ENCODE data around the gene ATXN2L. TPM values are rescaled to one million over a fixed set of nuclear protein-coding genes. Genes with fewer than 3 reads are reported as not detected.
"Not testable (repeated sequence)": the region's sequence is repeated elsewhere in the genome, so short reads cannot be mapped to it uniquely, and the experiment has no call there.

The ATXN2L gene, protein sequence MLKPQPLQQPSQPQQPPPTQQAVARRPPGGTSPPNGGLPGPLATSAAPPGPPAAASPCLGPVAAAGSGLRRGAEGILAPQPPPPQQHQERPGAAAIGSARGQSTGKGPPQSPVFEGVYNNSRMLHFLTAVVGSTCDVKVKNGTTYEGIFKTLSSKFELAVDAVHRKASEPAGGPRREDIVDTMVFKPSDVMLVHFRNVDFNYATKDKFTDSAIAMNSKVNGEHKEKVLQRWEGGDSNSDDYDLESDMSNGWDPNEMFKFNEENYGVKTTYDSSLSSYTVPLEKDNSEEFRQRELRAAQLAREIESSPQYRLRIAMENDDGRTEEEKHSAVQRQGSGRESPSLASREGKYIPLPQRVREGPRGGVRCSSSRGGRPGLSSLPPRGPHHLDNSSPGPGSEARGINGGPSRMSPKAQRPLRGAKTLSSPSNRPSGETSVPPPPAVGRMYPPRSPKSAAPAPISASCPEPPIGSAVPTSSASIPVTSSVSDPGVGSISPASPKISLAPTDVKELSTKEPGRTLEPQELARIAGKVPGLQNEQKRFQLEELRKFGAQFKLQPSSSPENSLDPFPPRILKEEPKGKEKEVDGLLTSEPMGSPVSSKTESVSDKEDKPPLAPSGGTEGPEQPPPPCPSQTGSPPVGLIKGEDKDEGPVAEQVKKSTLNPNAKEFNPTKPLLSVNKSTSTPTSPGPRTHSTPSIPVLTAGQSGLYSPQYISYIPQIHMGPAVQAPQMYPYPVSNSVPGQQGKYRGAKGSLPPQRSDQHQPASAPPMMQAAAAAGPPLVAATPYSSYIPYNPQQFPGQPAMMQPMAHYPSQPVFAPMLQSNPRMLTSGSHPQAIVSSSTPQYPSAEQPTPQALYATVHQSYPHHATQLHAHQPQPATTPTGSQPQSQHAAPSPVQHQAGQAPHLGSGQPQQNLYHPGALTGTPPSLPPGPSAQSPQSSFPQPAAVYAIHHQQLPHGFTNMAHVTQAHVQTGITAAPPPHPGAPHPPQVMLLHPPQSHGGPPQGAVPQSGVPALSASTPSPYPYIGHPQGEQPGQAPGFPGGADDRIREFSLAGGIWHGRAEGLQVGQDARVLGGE
- 330 and 335 TPM in 2 replicates for total RNA-seq (2021)
- percentile 93 among the genes with signal in this experiment for Bru-seq, nascent RNA
- BruChase-seq, experiment 1, labeled RNA remaining after a 2-hour chase, result percentile 95 among the genes with signal in this experiment
- percentile 98 among the genes with signal in this experiment for BruChase-seq, experiment 2, labeled RNA remaining after a 6-hour chase
- long read RNA-seq, full-length matches to known transcripts, result 25 of 192 reads
- long read RNA-seq, partial matches to known transcripts, result 108 of 192 reads
- long read RNA-seq, other reads (novel, unspliced or antisense), result 59 of 192 reads

DNA sequence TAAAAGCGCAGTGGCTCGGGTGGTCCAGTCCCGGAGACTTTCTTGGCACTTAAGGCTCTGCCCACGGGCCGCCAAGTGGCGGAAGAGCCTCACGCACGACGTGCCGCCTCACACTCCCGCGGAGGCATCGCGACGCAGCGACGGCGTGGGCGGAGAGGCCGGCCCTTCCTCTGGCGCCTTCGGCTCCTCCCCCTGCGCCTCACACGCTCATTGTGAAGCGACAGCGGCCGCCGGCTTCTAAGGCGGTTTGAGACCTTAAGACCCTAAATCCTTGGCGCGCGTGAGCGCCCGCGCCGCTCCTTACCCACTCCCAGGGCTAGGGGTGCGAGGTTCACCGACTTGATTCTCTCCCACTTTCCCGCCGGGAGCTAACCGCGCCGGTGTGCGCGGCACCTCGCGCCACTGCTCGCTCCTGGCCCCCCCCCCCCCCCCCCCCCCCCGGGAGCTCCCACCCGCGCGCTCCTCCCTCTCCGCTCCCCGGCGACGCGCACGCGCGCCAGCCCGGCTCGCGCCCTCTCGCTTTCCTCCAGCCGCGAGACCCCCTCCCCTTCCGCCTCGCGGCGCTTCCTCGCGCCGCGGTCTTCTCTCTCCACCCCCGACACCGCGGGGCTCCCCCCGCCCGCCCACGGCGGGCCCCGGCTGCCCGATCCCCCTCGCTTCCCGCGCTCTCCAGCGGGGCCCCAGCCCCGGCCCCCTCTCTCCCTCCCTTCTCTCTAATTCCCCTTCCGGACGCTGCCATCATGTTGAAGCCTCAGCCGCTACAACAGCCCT is at the start of gene ATXN2L:
Gene ATXN2L, plus strand, starts transcription at position 480 of the 771 bp plus-strand sequence. Its CDS starts 261 bp downstream, at position 741.
- H3K4me1 ChIP-seq (ENCODE audit: insufficient read depth, low read length, poor library complexity, severe bottlenecking), result peaks cover 26% of the 10 kb centered on the region
- ChIA-PET CTCF (interaction anchor here (0.6 kb wide), 1 partner anchor 1138 kb away, joined by 4 read pairs; no protein-coding TSS in a partner anchor), POLR2A (ENCODE audit: low non-redundant PET) (interaction anchor here (0.5 to 1.0 kb wide), 6 partner anchors 36 to 1235 kb away, joined by 3 to 11 read pairs (median 6); no protein-coding TSS in a partner anchor)
- no peaks in the 10 kb centered on the region for H3K27me3 ChIP-seq (replicated peaks; ENCODE audit: insufficient read depth, low read depth, low read length, poor library complexity)
- DNase-seq (ENCODE audit: low spot score), result peak; percentile 98
- H3K9me3 ChIP-seq (ENCODE audit: low read depth, low read length, poor library complexity, severe bottlenecking), result no peaks in the 10 kb centered on the region
- H3K27ac ChIP-seq (ENCODE audit: low read depth, low read length, poor library complexity, severe bottlenecking), result peak within 1 kb of the TSS; percentile 100
- intact Hi-C loops (cut with micrococcal nuclease; ENCODE audit: unreplicated experiment), result no loop called here
- H3K4me3 ChIP-seq (ENCODE audit: low read depth, low read length, poor library complexity, severe bottlenecking), result peak within 1 kb of the TSS; percentile 99
- no TSS peak for BruUV-seq (replicated peaks)
- no peak for TF ChIP-seq EZH2 (IDR thresholded peaks at IDR 0.05; ENCODE audit: borderline replicate concordance, low read depth, low read length, poor library complexity, severe bottlenecking)
- TF ChIP-seq, protein P1, sequence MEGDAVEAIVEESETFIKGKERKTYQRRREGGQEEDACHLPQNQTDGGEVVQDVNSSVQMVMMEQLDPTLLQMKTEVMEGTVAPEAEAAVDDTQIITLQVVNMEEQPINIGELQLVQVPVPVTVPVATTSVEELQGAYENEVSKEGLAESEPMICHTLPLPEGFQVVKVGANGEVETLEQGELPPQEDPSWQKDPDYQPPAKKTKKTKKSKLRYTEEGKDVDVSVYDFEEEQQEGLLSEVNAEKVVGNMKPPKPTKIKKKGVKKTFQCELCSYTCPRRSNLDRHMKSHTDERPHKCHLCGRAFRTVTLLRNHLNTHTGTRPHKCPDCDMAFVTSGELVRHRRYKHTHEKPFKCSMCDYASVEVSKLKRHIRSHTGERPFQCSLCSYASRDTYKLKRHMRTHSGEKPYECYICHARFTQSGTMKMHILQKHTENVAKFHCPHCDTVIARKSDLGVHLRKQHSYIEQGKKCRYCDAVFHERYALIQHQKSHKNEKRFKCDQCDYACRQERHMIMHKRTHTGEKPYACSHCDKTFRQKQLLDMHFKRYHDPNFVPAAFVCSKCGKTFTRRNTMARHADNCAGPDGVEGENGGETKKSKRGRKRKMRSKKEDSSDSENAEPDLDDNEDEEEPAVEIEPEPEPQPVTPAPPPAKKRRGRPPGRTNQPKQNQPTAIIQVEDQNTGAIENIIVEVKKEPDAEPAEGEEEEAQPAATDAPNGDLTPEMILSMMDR (conservative IDR thresholded peaks at IDR 0.05; ENCODE audit: low read depth, low read length), result no peak
- peaks cover 32% of the 10 kb centered on the region for H3K36me3 ChIP-seq (ENCODE audit: insufficient read depth, low read length, poor library complexity, severe bottlenecking)

DNA sequence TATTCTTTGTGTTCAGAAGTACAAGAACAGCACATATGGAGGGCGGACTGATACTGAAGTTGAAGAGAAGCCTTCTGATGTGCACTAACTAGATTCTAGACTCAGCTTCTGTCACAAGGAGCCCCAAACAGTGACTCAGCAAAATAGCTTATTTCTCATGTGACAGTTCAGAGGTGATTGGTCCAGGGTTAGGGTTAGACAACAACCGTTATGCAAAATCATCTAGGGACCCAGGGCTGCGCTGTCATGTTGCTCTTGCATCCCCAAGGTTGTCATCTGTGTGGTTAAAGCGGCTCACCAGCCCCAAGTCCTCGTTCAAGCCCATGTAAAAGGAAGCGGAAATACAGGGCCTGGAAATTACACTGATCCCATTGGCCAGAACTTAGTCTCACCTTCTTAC is 41.1 kb upstream of the ATXN2L start:
- POLR2A ChIA-PET (ENCODE audit: low non-redundant PET), result not testable (repeated sequence)

DNA sequence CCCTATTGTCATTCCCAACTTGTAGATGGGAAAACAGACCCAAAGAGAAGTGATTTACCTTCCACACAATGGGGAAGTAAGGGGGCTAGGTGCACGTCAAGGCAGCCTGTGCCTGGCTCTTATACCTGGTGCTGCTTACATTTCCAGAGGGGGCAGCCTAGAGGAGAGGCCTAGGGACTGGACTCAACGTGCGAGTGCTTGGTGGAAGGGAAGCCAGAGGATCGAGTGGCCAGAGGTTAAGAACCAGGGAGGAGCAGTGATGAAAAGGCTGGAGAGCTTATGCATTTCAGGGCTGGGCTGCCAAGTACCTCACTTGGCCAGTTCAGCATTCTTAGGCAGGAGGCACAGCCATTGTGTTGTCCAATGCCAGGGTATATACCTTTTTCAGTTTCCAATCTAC is 40.4 kb upstream of the ATXN2L start:
- POLR2A ChIA-PET (ENCODE audit: low non-redundant PET); H3K4me1 ChIP-seq (ENCODE audit: insufficient read depth, low read length, poor library complexity, severe bottlenecking); CTCF ChIA-PET; intact Hi-C loops (cut with micrococcal nuclease; ENCODE audit: unreplicated experiment); BruUV-seq (replicated peaks); H3K9me3 ChIP-seq (ENCODE audit: low read depth, low read length, poor library complexity, severe bottlenecking); DNase-seq (ENCODE audit: low spot score); H3K36me3 ChIP-seq (ENCODE audit: insufficient read depth, low read length, poor library complexity, severe bottlenecking); H3K4me3 ChIP-seq (ENCODE audit: low read depth, low read length, poor library complexity, severe bottlenecking); H3K27me3 ChIP-seq (replicated peaks; ENCODE audit: insufficient read depth, low read depth, low read length, poor library complexity); H3K27ac ChIP-seq (ENCODE audit: low read depth, low read length, poor library complexity, severe bottlenecking): not testable (repeated sequence)

More for the DNA sequence above, 41.1 kb upstream of the ATXN2L start:
- CTCF ChIA-PET; H3K4me1 ChIP-seq (ENCODE audit: insufficient read depth, low read length, poor library complexity, severe bottlenecking); H3K27ac ChIP-seq (ENCODE audit: low read depth, low read length, poor library complexity, severe bottlenecking); BruUV-seq (replicated peaks); DNase-seq (ENCODE audit: low spot score); H3K27me3 ChIP-seq (replicated peaks; ENCODE audit: insufficient read depth, low read depth, low read length, poor library complexity); intact Hi-C loops (cut with micrococcal nuclease; ENCODE audit: unreplicated experiment); H3K36me3 ChIP-seq (ENCODE audit: insufficient read depth, low read length, poor library complexity, severe bottlenecking); H3K9me3 ChIP-seq (ENCODE audit: low read depth, low read length, poor library complexity, severe bottlenecking); H3K4me3 ChIP-seq (ENCODE audit: low read depth, low read length, poor library complexity, severe bottlenecking): not testable (repeated sequence)

DNA sequence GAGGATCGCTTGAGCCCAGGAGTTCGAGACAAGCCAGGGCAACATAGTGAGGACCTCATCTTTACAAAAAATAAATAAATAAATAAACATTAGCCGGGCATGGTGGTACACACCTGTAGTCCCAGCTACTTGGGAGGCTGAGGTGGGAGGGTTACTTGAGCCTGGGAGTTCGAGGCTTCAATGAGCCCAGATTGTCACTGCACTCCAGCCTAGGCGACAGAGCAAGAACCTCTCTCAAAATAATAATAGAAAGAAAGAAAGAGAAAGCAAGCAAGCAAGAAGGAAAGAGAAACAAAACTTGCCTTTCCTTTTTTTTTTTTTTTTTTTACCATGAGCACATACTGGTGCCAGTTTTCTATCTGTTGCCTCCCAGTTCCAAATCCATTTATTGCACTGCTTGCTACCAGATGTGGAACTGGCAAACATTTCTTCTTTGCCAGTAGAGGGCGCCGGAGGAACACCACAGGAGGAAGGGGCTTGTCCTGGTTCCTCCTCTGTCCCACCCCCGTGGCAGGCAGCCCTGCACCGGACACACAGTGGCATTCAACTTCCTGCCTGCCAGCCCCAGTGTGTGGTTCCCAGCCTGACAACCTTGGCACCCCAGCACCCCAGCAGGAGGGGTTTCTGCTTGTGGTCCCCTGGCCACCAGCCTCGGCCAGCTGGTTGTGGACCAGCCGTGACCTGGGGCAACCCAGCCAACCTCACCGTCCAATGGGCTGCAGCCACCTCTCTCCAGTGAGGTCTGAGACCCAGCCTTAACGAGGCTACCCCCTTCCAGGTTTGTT is 20.4 kb upstream of the ATXN2L start:
- CTCF ChIA-PET; BruUV-seq (replicated peaks); DNase-seq (ENCODE audit: low spot score); H3K27me3 ChIP-seq (replicated peaks; ENCODE audit: insufficient read depth, low read depth, low read length, poor library complexity); H3K4me3 ChIP-seq (ENCODE audit: low read depth, low read length, poor library complexity, severe bottlenecking); POLR2A ChIA-PET (ENCODE audit: low non-redundant PET); H3K27ac ChIP-seq (ENCODE audit: low read depth, low read length, poor library complexity, severe bottlenecking); H3K36me3 ChIP-seq (ENCODE audit: insufficient read depth, low read length, poor library complexity, severe bottlenecking); intact Hi-C loops (cut with micrococcal nuclease; ENCODE audit: unreplicated experiment); H3K4me1 ChIP-seq (ENCODE audit: insufficient read depth, low read length, poor library complexity, severe bottlenecking); H3K9me3 ChIP-seq (ENCODE audit: low read depth, low read length, poor library complexity, severe bottlenecking): not testable (repeated sequence)

DNA sequence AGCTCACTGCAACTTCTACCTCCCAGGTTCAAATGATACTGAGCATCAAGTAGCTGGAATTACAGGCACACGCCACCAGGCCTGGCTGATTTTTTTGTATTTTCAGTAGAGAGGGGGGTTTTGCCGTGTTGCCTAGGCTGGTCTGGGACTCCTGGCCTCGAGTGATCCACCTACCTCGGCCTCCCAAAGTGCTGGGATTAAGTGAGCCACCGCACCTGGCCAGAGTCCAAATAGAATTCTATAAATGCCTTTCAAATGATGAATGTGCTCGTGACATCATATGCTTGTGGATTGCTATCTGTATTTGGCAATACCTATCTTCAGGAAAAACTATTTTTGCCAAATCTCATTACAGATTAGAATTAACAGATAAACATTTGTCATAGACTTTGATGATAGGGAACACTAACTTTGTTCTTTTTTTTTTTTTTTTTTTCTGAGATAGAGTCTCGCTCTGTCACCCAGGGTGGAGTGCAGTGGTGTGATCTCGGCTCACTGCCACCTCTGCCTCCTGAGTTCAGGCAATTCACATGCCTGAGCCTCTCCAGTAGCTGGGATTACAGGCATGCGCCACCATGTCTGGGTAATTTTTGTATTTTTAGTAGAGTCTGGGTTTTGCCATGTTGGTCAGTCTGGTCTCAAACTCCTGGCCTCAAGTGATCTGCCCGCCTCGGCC is 15.2 kb upstream of the ATXN2L start:
- H3K27ac ChIP-seq (ENCODE audit: low read depth, low read length, poor library complexity, severe bottlenecking); BruUV-seq (replicated peaks); intact Hi-C loops (cut with micrococcal nuclease; ENCODE audit: unreplicated experiment); H3K27me3 ChIP-seq (replicated peaks; ENCODE audit: insufficient read depth, low read depth, low read length, poor library complexity); H3K4me3 ChIP-seq (ENCODE audit: low read depth, low read length, poor library complexity, severe bottlenecking); H3K36me3 ChIP-seq (ENCODE audit: insufficient read depth, low read length, poor library complexity, severe bottlenecking); CTCF ChIA-PET; H3K4me1 ChIP-seq (ENCODE audit: insufficient read depth, low read length, poor library complexity, severe bottlenecking); H3K9me3 ChIP-seq (ENCODE audit: low read depth, low read length, poor library complexity, severe bottlenecking); DNase-seq (ENCODE audit: low spot score); POLR2A ChIA-PET (ENCODE audit: low non-redundant PET): not testable (repeated sequence)

Measured in A673 (cell line).